GM12874 (cell line): Measurements from ENCODE around the gene NLRP10.

Experiments used
- CTCF ChIP-seq: IDR thresholded peaks from 2 replicates; pipeline ENCODE4 v1.5.1; 2011; ENCODE audit warnings: low read depth, mild to moderate bottlenecking, control low read depth, low read length, moderate library complexity; ENCODE audit not compliant: insufficient read depth

The NLRP10 gene

GRCh38 chr11:7965386-7965785, at the start of gene NLRP10:
TSS of gene NLRP10 (minus strand) at chr11:7965447. CDS start at chr11:7963495, 1,952 bp downstream.
- TF ChIP-seq CTCF, result no peak

GRCh38 chr11:8013833-8014232, 48.6 kb upstream of the NLRP10 start:
- TF ChIP-seq CTCF, result no peak

- TF ChIP-seq CTCF, result no peak
These were observed 46.8 kb upstream of the NLRP10 start for GRCh38 chr11:8011981-8012444.

GRCh38 chr11:8011371-8011770, 46.1 kb upstream of the NLRP10 start:
- TF ChIP-seq CTCF, result no peak

GRCh38 chr11:8009856-8010255, 44.6 kb upstream of the NLRP10 start:
- TF ChIP-seq CTCF, result no peak

GRCh38 chr11:8008212-8008611, 43.0 kb upstream of the NLRP10 start:
- TF ChIP-seq CTCF, result no peak

- peak; percentile 88 for TF ChIP-seq CTCF
These were observed 41.2 kb upstream of the NLRP10 start for GRCh38 chr11:8006349-8006977.
